ENCODE data around the gene CACNG3.

Gene CACNG3

DNA sequence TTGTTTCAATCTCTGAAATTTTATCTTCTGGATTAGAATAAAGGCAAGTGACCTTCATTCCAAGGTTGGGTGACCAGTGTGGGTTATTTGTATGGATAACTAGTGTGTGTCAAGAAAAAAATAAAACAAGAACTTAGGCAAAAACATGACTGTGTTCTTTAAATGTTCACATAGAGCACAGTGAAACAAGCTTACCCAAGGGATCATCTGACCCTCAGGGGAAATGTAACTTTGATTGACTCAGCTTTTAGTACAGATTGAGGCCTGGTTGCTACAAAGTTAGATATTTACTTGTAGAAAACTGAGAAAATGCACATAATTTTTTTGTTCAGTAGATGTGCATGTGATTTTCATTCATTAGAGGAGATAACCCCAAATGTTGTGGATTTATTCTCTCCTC, 6.7 kb downstream of the CACNG3 start:
- Histone ChIP-seq H3K36me3 (no peaks in the 10 kb centered on the region), H3K27ac (no peak overlapping the region), H3K27me3 (ENCODE audit: insufficient read depth, low read depth, severe bottlenecking) (no peaks in the 10 kb centered on the region), H3K9me3 (ENCODE audit: severe bottlenecking) (no peaks in the 10 kb centered on the region), H3K4me3 (ENCODE audit: low read depth, low read length) (no peak overlapping the region)
- TF ChIP-seq, protein P1, sequence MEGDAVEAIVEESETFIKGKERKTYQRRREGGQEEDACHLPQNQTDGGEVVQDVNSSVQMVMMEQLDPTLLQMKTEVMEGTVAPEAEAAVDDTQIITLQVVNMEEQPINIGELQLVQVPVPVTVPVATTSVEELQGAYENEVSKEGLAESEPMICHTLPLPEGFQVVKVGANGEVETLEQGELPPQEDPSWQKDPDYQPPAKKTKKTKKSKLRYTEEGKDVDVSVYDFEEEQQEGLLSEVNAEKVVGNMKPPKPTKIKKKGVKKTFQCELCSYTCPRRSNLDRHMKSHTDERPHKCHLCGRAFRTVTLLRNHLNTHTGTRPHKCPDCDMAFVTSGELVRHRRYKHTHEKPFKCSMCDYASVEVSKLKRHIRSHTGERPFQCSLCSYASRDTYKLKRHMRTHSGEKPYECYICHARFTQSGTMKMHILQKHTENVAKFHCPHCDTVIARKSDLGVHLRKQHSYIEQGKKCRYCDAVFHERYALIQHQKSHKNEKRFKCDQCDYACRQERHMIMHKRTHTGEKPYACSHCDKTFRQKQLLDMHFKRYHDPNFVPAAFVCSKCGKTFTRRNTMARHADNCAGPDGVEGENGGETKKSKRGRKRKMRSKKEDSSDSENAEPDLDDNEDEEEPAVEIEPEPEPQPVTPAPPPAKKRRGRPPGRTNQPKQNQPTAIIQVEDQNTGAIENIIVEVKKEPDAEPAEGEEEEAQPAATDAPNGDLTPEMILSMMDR (IDR thresholded peaks at IDR 0.05; ENCODE audit: low read depth, low read length): no peak
- no peak for DNase-seq

DNA sequence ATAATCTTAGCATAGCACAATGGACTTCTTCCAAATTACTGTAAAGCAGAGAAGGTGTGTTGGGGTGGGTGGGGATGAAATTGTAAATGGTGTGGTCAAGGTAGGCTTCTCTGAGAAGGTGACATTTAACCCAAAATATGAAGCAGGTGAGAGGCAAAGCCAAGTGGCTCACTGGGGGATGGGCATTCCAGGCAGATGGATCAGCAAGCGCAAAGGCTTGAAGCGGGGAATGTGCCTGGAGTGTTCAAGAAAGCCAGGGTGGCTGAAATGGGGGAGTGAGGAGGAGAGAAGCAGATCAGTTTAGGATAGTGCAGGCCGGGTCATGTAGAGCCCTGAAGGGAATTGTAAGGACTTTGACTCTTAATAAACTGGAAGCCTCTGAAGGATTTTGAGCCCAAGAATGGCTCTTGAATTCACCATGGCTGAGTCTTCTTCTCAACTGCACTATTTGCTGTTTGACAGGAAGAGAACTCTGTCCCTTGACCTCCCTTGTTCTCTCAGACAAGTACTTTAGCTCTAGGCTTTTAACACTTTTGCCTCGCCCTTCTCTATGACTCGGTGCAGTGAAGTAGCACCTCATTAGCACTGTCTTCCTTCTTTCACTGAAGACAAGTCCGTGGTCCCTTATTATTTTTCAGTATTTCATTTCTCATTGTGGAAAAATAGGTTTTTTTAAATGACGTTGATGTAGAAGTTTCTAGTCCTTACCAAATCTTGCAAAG, 14.7 kb downstream of the CACNG3 start:
- no peaks in the 10 kb centered on the region for H3K9me3 ChIP-seq (ENCODE audit: severe bottlenecking)
- H3K27me3 ChIP-seq (ENCODE audit: insufficient read depth, low read depth, severe bottlenecking): no peaks in the 10 kb centered on the region
- no peak for DNase-seq
- no peaks in the 10 kb centered on the region for H3K36me3 ChIP-seq
- H3K27ac ChIP-seq: no peak overlapping the region
- TF ChIP-seq, protein P1 (IDR thresholded peaks at IDR 0.05; ENCODE audit: low read depth, low read length): no peak
- no peak overlapping the region for H3K4me3 ChIP-seq (ENCODE audit: low read depth, low read length)

DNA sequence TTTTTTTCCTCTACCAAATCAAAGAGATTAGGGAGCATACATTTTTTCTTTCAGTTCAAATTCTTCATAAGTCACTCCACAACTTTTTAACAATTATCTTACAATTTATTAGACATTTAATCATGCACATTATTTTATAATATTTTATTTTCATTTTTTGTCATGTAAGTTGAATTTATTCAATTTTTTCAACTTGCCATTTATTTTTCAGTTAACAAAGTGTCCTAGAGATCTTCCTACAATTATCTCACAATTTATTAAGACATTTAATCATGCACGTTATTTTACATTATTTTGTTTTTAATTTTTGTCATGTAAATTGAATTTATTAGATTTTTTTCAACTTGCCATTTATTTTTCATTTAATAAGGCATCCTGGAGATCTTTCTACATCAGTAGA, 16.2 kb downstream of the CACNG3 start:
- DNase-seq: no peak
- Histone ChIP-seq H3K36me3 (no peaks in the 10 kb centered on the region), H3K27ac (no peak overlapping the region), H3K4me3 (ENCODE audit: low read depth, low read length) (no peak overlapping the region), H3K9me3 (ENCODE audit: severe bottlenecking) (no peaks in the 10 kb centered on the region), H3K27me3 (ENCODE audit: insufficient read depth, low read depth, severe bottlenecking) (no peaks in the 10 kb centered on the region)
- TF ChIP-seq, protein P1 (IDR thresholded peaks at IDR 0.05; ENCODE audit: low read depth, low read length): no peak

DNA sequence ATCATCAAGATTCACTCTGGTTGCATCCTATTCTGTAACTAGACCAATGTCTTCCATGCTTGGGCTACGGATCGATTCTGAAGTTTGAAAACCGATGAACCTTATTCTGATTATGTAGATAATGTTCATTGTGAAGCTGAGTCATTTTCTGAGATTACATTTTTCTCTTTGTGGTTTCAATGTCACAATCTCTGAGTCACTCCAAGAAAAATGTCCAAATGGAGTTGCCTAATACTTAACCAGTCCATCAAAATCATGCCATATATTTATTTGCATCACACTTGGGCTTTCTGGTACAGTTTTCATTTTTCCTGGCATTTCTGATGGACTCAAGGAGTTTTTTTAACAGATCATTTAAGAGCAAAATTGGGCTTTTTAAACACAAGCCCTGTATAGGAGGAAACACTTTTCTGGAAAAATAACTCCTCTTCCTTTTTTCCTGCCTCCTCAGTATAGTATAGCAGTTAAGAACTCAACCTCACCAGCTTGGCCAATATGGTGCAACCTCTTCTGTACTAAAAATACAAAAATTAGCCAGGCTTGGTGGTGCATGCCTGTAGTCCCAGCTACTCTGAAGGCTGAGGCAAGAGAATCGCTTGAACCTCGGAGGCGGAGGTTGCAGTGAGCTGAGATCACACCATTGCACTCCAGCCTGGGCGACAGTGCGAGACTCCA, 17.5 kb downstream of the CACNG3 start:
- H3K36me3 ChIP-seq: no peaks in the 10 kb centered on the region
- TF ChIP-seq, protein P1 (IDR thresholded peaks at IDR 0.05; ENCODE audit: low read depth, low read length): no peak
- no peak overlapping the region for H3K27ac ChIP-seq
- DNase-seq: no peak
- H3K4me3 ChIP-seq (ENCODE audit: low read depth, low read length): no peak overlapping the region
- H3K9me3 ChIP-seq (ENCODE audit: severe bottlenecking): no peaks in the 10 kb centered on the region
- H3K27me3 ChIP-seq (ENCODE audit: insufficient read depth, low read depth, severe bottlenecking): no peaks in the 10 kb centered on the region

DNA sequence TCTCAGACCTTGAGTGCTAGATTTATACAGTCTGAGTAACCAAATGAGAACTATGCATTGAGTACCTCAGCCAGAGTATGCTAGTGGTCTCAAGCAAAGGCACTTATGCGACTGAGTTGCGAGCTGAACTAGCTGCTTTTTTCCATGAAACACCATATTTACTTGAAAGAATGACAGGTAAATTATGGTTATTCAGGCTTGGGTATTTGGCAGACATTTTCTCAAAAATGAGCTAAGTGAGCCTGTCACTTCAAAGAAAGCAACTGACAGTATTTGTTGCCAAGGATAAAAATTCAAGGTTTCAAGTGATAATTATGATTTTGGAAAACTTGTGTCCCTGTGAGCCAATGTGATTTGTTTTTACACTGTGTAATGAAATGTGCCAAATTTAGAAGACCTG, 19.3 kb downstream of the CACNG3 start:
- no peaks in the 10 kb centered on the region for H3K36me3 ChIP-seq
- H3K4me3 ChIP-seq (ENCODE audit: low read depth, low read length): no peak overlapping the region
- TF ChIP-seq, protein P1 (IDR thresholded peaks at IDR 0.05; ENCODE audit: low read depth, low read length): no peak
- DNase-seq: no peak
- H3K9me3 ChIP-seq (ENCODE audit: severe bottlenecking): no peaks in the 10 kb centered on the region
- H3K27ac ChIP-seq: no peak overlapping the region
- H3K27me3 ChIP-seq (ENCODE audit: insufficient read depth, low read depth, severe bottlenecking): no peaks in the 10 kb centered on the region

All from WERI-Rb-1 (cell line).